ENCODE results near the gene SIMC1.
A peak's percentile ranks its signal among the peaks of the same experiment; 100 is the strongest.

Gene SIMC1

GRCh38 chr5:176365351-176366231, 127.4 kb downstream of the SIMC1 start, which contains the start of gene ARL10:
TSS of gene ARL10 (plus strand) at chr5:176365487. CDS start at chr5:176365564, 77 bp downstream.
- DNase-seq, result peak; percentile 73

GRCh38 chr5:176366232-176366894, 128.1 kb downstream of the SIMC1 start:
- no peak for DNase-seq

GRCh38 chr5:176368726-176369125, 130.5 kb downstream of the SIMC1 start:
- no peak for DNase-seq

- no peak for DNase-seq
These were observed 131.9 kb downstream of the SIMC1 start for GRCh38 chr5:176369934-176370711.

- DNase-seq, result no peak
These were observed 133.7 kb downstream of the SIMC1 start for GRCh38 chr5:176371621-176372539.

- DNase-seq, result no peak
These were observed 135.0 kb downstream of the SIMC1 start for GRCh38 chr5:176373100-176373818.

- no peak for DNase-seq
These were observed 141.7 kb downstream of the SIMC1 start for GRCh38 chr5:176379881-176380280.

GRCh38 chr5:176381423-176381822, 143.2 kb downstream of the SIMC1 start:
- no peak for DNase-seq

- no peak for DNase-seq
These were observed 143.8 kb downstream of the SIMC1 start for GRCh38 chr5:176381979-176382378.

- no peak for DNase-seq
These were observed 144.5 kb downstream of the SIMC1 start for GRCh38 chr5:176382721-176383120.

- DNase-seq, result no peak
These were observed 145.2 kb downstream of the SIMC1 start for GRCh38 chr5:176383248-176383905.

- DNase-seq, result no peak
These were observed 145.7 kb downstream of the SIMC1 start for GRCh38 chr5:176383961-176384360.

- DNase-seq, result no peak
These were observed 146.2 kb downstream of the SIMC1 start for GRCh38 chr5:176384366-176384930.

- no peak for DNase-seq
These were observed 146.8 kb downstream of the SIMC1 start for GRCh38 chr5:176384991-176385390.

- no peak for DNase-seq
These were observed 148.3 kb downstream of the SIMC1 start for GRCh38 chr5:176386491-176386890.

- DNase-seq, result no peak
These were observed 149.2 kb downstream of the SIMC1 start for GRCh38 chr5:176387384-176387925.

GRCh38 chr5:176388003-176388443, 149.8 kb downstream of the SIMC1 start:
- DNase-seq, result peak; percentile 37

- peak; percentile 100 for DNase-seq
These were observed 150.4 kb downstream of the SIMC1 start, which contains the start of the genes HIGD2A and NOP16 for GRCh38 chr5:176388444-176389134. TSS of gene HIGD2A (plus strand) at chr5:176388751. CDS start at chr5:176388820, 69 bp downstream. TSS of gene NOP16 (minus strand) at chr5:176388598. CDS start at chr5:176388539, 59 bp downstream.

All from activated CD4-positive, alpha-beta T cell treated with anti-CD3 and anti-CD28 coated beads for 48 hours (primary cell).